IPS DF 4.7 (cell line): ENCODE data around the gene PSIP1.
"Not testable (repeated sequence)": the region's sequence is repeated elsewhere in the genome, so short reads cannot be mapped to it uniquely, and the experiment has no call there.

Source experiments
- DNase-seq: peaks from one replicate; pipeline ENCODE4 v3.0.0-alpha.2; 2013; ENCODE audit warnings: low spot score; ENCODE audit errors: extremely low read depth

Gene PSIP1

GRCh38 chr9:15433661-15434060, 77.1 kb downstream of the PSIP1 start:
- DNase-seq = no peak

GRCh38 chr9:15433191-15433590, 77.6 kb downstream of the PSIP1 start:
- no peak for DNase-seq

GRCh38 chr9:15430920-15431844, 79.6 kb downstream of the PSIP1 start:
- no peak for DNase-seq

GRCh38 chr9:15427702-15428101, 83.1 kb downstream of the PSIP1 start:
- not testable (repeated sequence) for DNase-seq

GRCh38 chr9:15426019-15426418, 84.8 kb downstream of the PSIP1 start:
- DNase-seq = no peak

GRCh38 chr9:15423231-15423985, 87.4 kb downstream of the PSIP1 start:
- DNase-seq = no peak

GRCh38 chr9:15422372-15423230, 88.2 kb downstream of the PSIP1 start, which contains the start of gene SNAPC3:
TSS of gene SNAPC3 (plus strand) at chr9:15422876. CDS start at chr9:15422880, 4 bp downstream.
- DNase-seq = peak; percentile 71

GRCh38 chr9:15421990-15422371, 88.8 kb downstream of the PSIP1 start:
- DNase-seq = no peak

- DNase-seq = no peak
Measured at GRCh38 chr9:15421532-15421931, 89.2 kb downstream of the PSIP1 start.

GRCh38 chr9:15420796-15421195, 90.0 kb downstream of the PSIP1 start:
- DNase-seq = no peak

GRCh38 chr9:15417626-15418025, 93.1 kb downstream of the PSIP1 start:
- DNase-seq = no peak

- DNase-seq = no peak
Measured at GRCh38 chr9:15416880-15417279, 93.9 kb downstream of the PSIP1 start.
